ENCODE data around the gene SELE.

SELE gene

DNA sequence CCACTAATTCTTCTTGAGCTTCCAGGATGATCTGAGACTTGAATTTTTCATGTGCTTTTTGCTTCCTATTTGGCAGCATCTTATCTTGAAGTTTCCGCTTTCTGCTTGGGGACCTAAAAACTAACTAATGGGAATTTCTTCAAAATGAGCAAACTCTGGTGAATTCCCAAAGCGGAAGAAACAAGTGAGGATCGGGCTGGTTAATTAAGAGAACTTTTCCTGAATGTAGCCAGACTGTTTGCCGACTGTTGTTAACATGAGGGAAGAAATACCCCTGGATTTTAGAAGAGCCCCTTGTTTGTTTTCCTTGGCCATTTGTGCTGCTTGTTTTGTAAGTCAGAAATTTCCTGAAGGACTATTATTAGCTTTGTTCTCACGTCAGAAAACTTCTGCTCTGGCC, 6.1 kb upstream of the SELE start:
- no peaks in the 10 kb centered on the region for H3K9me2 ChIP-seq (replicated peaks; ENCODE audit: insufficient read depth, low read length)

GRCh38 chr1:169731446-169731845, 2.4 kb downstream of the SELE start:
- no peak overlapping the region for H3K4me3 ChIP-seq (ENCODE audit: low read length)
- H3K36me3 ChIP-seq (replicated peaks; ENCODE audit: insufficient read depth, low read length): no peaks in the 10 kb centered on the region
- no peaks in the 10 kb centered on the region for H3K27me3 ChIP-seq (replicated peaks; ENCODE audit: insufficient read depth, low read length)
- no peak for DNase-seq
- no peaks in the 10 kb centered on the region for H3K79me2 ChIP-seq (ENCODE audit: low read length)
- no peaks in the 10 kb centered on the region for H4K20me1 ChIP-seq (ENCODE audit: insufficient read depth, low read length)
- no peaks in the 10 kb centered on the region for H3K9me2 ChIP-seq (replicated peaks; ENCODE audit: insufficient read depth, low read length)
- H2AFZ ChIP-seq (ENCODE audit: low read length): no peak overlapping the region
- no peak overlapping the region for H3K4me2 ChIP-seq (ENCODE audit: low read depth, low read length)
- H3K27ac ChIP-seq (ENCODE audit: low read length): no peak overlapping the region
- H3K9ac ChIP-seq (ENCODE audit: low read length): no peak overlapping the region
- H3K4me1 ChIP-seq (ENCODE audit: low read length): no peaks in the 10 kb centered on the region
- no peaks in the 10 kb centered on the region for H3K9me3 ChIP-seq (replicated peaks; ENCODE audit: insufficient read depth, low read length)
- H3F3A ChIP-seq (ENCODE audit: insufficient read depth, low read length): no peaks in the 10 kb centered on the region
- TF ChIP-seq EZH2phosphoT487 (IDR thresholded peaks at IDR 0.05; ENCODE audit: low read length): no peak
- TF ChIP-seq, protein P1, sequence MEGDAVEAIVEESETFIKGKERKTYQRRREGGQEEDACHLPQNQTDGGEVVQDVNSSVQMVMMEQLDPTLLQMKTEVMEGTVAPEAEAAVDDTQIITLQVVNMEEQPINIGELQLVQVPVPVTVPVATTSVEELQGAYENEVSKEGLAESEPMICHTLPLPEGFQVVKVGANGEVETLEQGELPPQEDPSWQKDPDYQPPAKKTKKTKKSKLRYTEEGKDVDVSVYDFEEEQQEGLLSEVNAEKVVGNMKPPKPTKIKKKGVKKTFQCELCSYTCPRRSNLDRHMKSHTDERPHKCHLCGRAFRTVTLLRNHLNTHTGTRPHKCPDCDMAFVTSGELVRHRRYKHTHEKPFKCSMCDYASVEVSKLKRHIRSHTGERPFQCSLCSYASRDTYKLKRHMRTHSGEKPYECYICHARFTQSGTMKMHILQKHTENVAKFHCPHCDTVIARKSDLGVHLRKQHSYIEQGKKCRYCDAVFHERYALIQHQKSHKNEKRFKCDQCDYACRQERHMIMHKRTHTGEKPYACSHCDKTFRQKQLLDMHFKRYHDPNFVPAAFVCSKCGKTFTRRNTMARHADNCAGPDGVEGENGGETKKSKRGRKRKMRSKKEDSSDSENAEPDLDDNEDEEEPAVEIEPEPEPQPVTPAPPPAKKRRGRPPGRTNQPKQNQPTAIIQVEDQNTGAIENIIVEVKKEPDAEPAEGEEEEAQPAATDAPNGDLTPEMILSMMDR (IDR thresholded peaks at IDR 0.05; ENCODE audit: low read length): no peak
- TF ChIP-seq EZH2 (optimal IDR thresholded peaks at IDR 0.05; ENCODE audit: low read depth, low read length): no peak

More for the DNA sequence above, 6.1 kb upstream of the SELE start:
- no peak overlapping the region for H3K27ac ChIP-seq (ENCODE audit: low read length)
- H3K4me2 ChIP-seq (ENCODE audit: low read depth, low read length): no peak overlapping the region
- H3K9me3 ChIP-seq (replicated peaks; ENCODE audit: insufficient read depth, low read length): no peaks in the 10 kb centered on the region
- H4K20me1 ChIP-seq (ENCODE audit: insufficient read depth, low read length): no peaks in the 10 kb centered on the region
- no peaks in the 10 kb centered on the region for H3K27me3 ChIP-seq (replicated peaks; ENCODE audit: insufficient read depth, low read length)
- no peaks in the 10 kb centered on the region for H3K4me1 ChIP-seq (ENCODE audit: low read length)
- no peak overlapping the region for H3K9ac ChIP-seq (ENCODE audit: low read length)
- H3K36me3 ChIP-seq (replicated peaks; ENCODE audit: insufficient read depth, low read length): no peaks in the 10 kb centered on the region
- H2AFZ ChIP-seq (ENCODE audit: low read length): no peak overlapping the region
- H3F3A ChIP-seq (ENCODE audit: insufficient read depth, low read length): no peaks in the 10 kb centered on the region
- H3K79me2 ChIP-seq (ENCODE audit: low read length): no peaks in the 10 kb centered on the region
- no peak overlapping the region for H3K4me3 ChIP-seq (ENCODE audit: low read length)
- TF ChIP-seq EZH2phosphoT487 (IDR thresholded peaks at IDR 0.05; ENCODE audit: low read length): no peak
- TF ChIP-seq, protein P1 (IDR thresholded peaks at IDR 0.05; ENCODE audit: low read length): no peak
- no peak for DNase-seq

DNA sequence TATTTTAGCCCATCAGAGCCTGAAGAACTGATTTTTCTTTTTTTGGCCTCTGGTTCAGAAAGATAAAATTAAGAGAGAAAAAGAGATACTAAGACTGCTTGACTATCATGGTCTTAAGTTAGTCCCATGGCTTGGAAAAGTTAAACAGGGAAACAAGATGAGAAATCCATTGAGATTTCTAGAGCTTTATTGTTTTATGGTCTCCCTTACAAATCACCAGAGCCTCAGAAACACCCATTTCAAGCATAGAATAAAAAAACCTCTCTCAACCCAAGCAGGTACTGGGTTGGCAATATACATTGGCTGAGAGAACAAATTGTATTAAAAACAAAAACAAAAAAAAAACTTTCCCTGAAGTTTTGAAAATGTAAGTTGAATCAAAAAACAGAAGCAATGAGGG, 3.9 kb downstream of the SELE start:
- Histone ChIP-seq H3K79me2 (ENCODE audit: low read length) (no peaks in the 10 kb centered on the region), H3K9me3 (replicated peaks; ENCODE audit: insufficient read depth, low read length) (no peaks in the 10 kb centered on the region), H3F3A (ENCODE audit: insufficient read depth, low read length) (no peaks in the 10 kb centered on the region), H3K4me2 (ENCODE audit: low read depth, low read length) (no peak overlapping the region), H3K27me3 (replicated peaks; ENCODE audit: insufficient read depth, low read length) (no peaks in the 10 kb centered on the region), H3K9me2 (replicated peaks; ENCODE audit: insufficient read depth, low read length) (no peaks in the 10 kb centered on the region), H2AFZ (ENCODE audit: low read length) (no peak overlapping the region), H3K4me3 (ENCODE audit: low read length) (no peak overlapping the region), H3K4me1 (ENCODE audit: low read length) (no peaks in the 10 kb centered on the region), H3K9ac (ENCODE audit: low read length) (no peak overlapping the region), H3K27ac (ENCODE audit: low read length) (no peak overlapping the region), H3K36me3 (replicated peaks; ENCODE audit: insufficient read depth, low read length) (no peaks in the 10 kb centered on the region), H4K20me1 (ENCODE audit: insufficient read depth, low read length) (no peaks in the 10 kb centered on the region)
- DNase-seq: no peak
- TF ChIP-seq EZH2 (optimal IDR thresholded peaks at IDR 0.05; ENCODE audit: low read depth, low read length): no peak
- no peak for TF ChIP-seq EZH2phosphoT487 (IDR thresholded peaks at IDR 0.05; ENCODE audit: low read length)
- TF ChIP-seq, protein P1 (IDR thresholded peaks at IDR 0.05; ENCODE audit: low read length): no peak
